ENCODE data around the gene DGCR8.

Gene DGCR8

DNA sequence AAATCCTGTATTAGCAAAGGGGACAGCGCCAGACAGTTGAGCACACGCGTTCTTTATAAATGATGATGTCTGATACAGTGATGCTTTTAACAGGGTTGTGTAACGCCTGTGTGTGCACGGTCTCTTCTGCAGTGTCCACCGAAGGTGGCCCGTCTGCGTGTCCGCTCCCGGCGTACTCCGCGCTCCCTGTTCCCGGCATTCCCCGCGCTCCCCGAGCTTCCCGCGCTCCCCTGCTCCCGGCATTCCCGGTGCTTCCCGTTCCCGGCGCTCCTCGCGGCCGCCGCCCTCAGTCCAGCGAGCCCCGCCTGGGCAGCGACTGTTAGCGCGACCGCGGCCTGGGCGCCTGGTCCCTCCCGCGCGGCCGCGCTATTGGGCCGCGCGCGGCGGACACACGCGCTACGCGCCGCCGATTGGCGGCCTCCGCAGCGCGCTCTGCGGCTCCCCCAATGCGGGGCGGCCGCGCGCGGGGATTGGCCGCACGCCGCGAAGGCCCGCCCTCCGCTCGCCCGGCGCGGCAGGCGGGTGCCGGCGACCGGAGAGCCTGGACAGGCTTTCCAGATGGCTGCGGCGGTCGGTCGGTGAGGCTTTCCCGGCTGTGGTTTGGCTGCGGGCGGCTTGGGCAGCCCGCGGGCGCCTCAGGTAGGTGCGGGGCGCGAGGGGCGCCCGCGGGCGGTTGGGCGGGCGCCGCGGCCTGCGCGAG is at the start of gene DGCR8:
TSS of gene DGCR8 (plus strand) at position 497 of the 700 bp plus-strand sequence. CDS start 5,723 bp downstream, outside the sequence.
- peak; percentile 62 to 78 for DNase-seq

- peak; percentile 26 to 66 for DNase-seq
Measured at GRCh38 chr22:20031732-20032406, 48.2 kb upstream of the DGCR8 start.

- DNase-seq = no peak
Measured at GRCh38 chr22:20032407-20032991, 47.5 kb upstream of the DGCR8 start.

GRCh38 chr22:20033045-20033706 is 46.9 kb upstream of the DGCR8 start:
- no peak for DNase-seq

DNA sequence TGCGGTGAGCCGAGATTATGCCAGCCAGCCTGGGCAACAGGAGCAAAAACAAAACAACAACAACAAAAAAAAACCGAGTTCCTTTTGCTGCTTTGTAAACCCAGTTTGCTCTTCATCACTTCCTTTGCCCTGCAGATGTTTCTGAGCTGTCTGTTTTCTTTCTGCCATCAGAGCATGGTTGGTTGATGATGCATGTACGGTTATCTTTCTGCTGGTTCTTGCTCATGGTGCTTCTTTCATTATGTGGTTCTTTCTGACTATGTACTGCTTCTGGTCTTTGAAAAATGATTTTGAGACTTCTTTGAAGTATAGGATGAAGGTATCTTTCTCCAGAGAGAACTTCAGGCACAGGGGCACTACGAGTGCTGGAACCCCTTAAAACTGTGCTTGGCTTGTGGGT is 45.9 kb upstream of the DGCR8 start:
- no peak for DNase-seq

DNA sequence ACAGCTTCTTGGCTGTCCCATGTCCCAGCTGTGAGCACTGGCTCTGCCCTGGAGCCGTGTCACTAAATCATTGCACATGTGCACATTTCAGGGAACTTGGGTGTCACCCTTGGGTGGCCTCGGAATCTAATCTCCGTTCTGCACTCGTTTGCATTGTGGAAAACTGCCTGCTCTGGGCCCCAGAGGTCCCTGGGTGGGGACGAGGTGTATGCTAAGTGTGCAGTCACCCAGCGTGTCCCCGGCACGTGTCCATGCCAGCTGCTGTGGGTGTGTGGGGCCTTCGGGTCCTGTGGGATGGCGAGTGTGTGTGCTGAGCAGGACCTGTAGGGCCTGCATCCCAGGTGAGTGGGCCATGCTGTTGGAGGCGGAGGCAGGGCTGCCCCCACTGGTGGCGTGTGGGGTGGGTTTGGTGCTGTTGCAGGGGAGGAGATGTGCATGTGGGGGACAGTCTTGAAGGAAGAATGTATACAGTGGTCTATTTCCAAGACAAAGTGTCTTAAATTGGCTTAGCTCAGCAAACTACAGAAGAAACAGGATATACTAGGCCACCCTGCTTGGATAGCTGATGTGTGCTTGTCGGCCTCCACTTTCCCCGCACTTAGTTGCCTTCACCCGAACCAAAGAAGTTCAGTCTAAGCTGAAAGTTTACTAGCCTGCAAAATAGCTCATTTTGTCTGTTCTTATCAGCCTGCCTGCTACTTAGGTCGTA is 44.5 kb upstream of the DGCR8 start:
- DNase-seq = no peak

DNA sequence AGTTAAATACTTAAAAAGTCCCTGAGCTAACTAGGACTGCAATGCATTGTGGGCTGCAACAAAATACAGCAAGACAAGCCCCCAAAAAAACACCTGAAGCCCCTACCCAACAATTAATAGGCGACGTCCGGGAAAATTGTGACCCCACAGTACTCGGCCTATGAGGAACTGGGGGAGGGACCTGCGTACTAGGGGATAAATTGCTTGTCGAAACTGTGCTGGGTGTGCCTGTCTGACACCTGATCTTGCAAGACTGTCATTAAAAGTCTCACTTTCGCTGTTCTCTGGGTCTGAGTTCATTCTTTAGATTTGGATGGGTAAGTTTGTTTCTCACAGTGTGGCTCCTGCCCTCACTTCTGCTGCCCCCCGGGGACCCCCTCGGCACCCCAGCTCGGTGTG is 44.0 kb upstream of the DGCR8 start:
- DNase-seq = no peak

GRCh38 chr22:20036535-20037392 is 43.3 kb upstream of the DGCR8 start:
- no peak for DNase-seq

- no peak for DNase-seq
Measured at GRCh38 chr22:20037419-20037818, 42.6 kb upstream of the DGCR8 start.

DNA sequence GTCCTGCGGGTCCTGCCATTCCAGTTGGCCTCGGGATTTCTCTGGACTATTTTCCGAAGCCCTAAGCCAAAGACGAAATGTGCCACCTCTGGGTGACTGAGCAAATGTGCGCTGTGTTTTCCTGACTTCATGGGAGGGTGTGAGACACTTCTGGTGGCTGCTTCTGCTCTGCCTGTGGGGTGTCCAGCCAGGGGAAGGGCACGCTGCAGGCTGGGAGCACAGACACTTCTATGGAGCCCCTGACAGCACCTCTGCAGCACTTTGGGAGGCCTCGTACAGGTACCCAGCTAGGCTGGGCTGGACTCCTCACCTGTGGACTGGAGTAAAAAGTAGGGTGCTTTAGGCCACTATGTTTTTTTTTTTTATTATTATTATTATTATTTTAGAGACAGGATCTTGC is 41.5 kb upstream of the DGCR8 start:
- DNase-seq = no peak

- no peak for DNase-seq
Measured at GRCh38 chr22:20039683-20040325, 40.2 kb upstream of the DGCR8 start.

DNA sequence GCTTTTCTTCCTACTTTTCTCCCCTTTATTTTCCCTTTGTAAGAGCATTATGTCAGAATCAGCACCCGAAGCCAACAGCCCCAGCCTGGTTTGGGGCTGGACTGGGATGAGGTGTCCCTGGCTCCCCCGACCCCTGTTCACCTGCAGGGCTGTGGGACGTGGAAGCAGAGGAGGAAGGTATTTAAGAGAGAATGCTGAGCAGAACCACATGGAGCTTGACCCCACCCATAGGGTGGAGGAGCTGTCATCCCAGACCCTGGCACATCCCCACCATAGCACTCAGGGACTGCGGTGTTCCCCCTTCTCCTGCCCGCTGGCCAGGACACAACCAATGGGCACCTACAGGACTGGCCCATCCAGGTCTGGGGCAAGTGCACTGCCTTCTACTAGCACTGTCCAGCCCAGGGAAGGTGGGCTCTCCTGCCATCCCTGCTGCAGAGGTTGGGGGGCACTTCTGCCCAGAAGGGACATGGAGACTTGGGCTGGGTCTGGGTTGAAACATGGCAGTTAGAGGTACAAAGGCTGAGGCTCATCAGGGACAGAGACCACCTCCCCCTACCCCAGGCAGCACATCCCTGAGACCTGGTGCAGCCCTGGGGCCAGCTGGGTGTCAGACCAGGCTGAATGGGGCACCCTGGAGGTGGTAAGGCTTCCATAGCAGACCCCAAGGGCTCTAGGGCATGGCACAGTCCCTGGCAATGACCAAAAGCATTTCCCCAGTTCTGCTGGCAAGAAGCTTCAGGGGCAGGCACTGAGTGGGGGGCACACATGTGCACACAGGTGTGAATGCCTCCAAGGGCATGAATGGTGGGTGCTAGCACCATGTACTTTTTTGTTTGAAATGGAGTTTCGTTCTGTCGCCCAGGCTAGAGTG is 39.5 kb upstream of the DGCR8 start:
- no peak for DNase-seq

- no peak for DNase-seq
Measured at GRCh38 chr22:20043057-20043996, 36.7 kb upstream of the DGCR8 start.

GRCh38 chr22:20043997-20044342 is 36.1 kb upstream of the DGCR8 start:
- DNase-seq = no peak

- DNase-seq = no peak
Measured at GRCh38 chr22:20044495-20045151, 35.4 kb upstream of the DGCR8 start.

- DNase-seq = no peak
Measured at GRCh38 chr22:20046730-20047129, 33.3 kb upstream of the DGCR8 start.

GRCh38 chr22:20051927-20052308 is 28.1 kb upstream of the DGCR8 start:
- DNase-seq = no peak

- DNase-seq = no peak
Measured at GRCh38 chr22:20052309-20053259, 27.5 kb upstream of the DGCR8 start.
